22Rv1 (cell line): ENCODE data around the gene CDK2AP2.

Source experiments
- H3K27ac ChIP-seq: fragments of 450-650 bp; 2 replicates; pipeline ENCODE4 v1.5.1; 2017
- CTCF ChIP-seq: fragments of 450-650 bp; IDR thresholded peaks from 2 replicates; pipeline ENCODE4 v1.5.1; 2017; ENCODE audit warnings: mild to moderate bottlenecking
- ZFX ChIP-seq: fragments of 450-650 bp; IDR thresholded peaks from 2 replicates; pipeline ENCODE4 v1.6.1; 2017; ENCODE audit warnings: antibody characterized with exemption, borderline replicate concordance

Gene CDK2AP2

GRCh38 chr11:67465189-67465510 is 42.8 kb downstream of the CDK2AP2 start:
- peak overlapping the region; percentile 98 for H3K27ac ChIP-seq
- TF ChIP-seq ZFX (no peak), CTCF (no peak)

GRCh38 chr11:67464411-67465188 is 43.4 kb downstream of the CDK2AP2 start:
- 0 out of 2 replicates have a peak, but pooled peaks have one; percentile 3 for TF ChIP-seq CTCF
- TF ChIP-seq ZFX: no peak
- peak overlapping the region; percentile 98 for H3K27ac ChIP-seq

- peak overlapping the region; percentile 98 for H3K27ac ChIP-seq
Observed at GRCh38 chr11:67463680-67464410, 44.1 kb downstream of the CDK2AP2 start.

GRCh38 chr11:67463186-67463585 is 44.8 kb downstream of the CDK2AP2 start:
- H3K27ac ChIP-seq: peak overlapping the region; percentile 98
- no peak for TF ChIP-seq ZFX
- no peak for TF ChIP-seq CTCF

More at GRCh38 chr11:67463680-67464410, 44.1 kb downstream of the CDK2AP2 start:
- TF ChIP-seq ZFX (no peak), CTCF (no peak)

GRCh38 chr11:67458266-67458665 is 49.7 kb downstream of the CDK2AP2 start:
- TF ChIP-seq ZFX (no peak), CTCF (no peak)
- no peak overlapping the region for H3K27ac ChIP-seq

GRCh38 chr11:67457453-67457852 is 50.5 kb downstream of the CDK2AP2 start:
- TF ChIP-seq ZFX: no peak
- no peak for TF ChIP-seq CTCF
- H3K27ac ChIP-seq: no peak overlapping the region
